Neuronal stem cell (in vitro differentiated cells): ENCODE results near the gene TAS2R20.

Experiments
- DNase-seq: peaks from one replicate; pipeline ENCODE4 v3.0.0-alpha.2; 2013; ENCODE audit warnings: low spot score
- H2AFZ ChIP-seq: one replicate; pipeline ENCODE4 v1.6.1; 2013; ENCODE audit warnings: mild to moderate bottlenecking, low read length, inconsistent platforms
- H2AK5ac ChIP-seq: 2 replicates; pipeline ENCODE4 v1.6.1; 2013; ENCODE audit warnings: low read depth, mild to moderate bottlenecking, inconsistent platforms, low read length, moderate library complexity, mixed read lengths
- H2BK120ac ChIP-seq: 2 replicates; pipeline ENCODE4 v1.6.1; 2013; ENCODE audit warnings: low read depth, mild to moderate bottlenecking, inconsistent platforms, low read length, moderate library complexity, mixed read lengths
- H2BK12ac ChIP-seq: one replicate; pipeline ENCODE4 v1.6.1; 2013; ENCODE audit warnings: low read length, inconsistent platforms
- H2BK15ac ChIP-seq: 2 replicates; pipeline ENCODE4 v1.6.1; 2013; ENCODE audit warnings: mild to moderate bottlenecking, low read length, inconsistent platforms, mixed read lengths
- H2BK5ac ChIP-seq: one replicate; pipeline ENCODE4 v1.6.1; 2013; ENCODE audit warnings: inconsistent platforms, mild to moderate bottlenecking, low read length, moderate library complexity
- H3K14ac ChIP-seq: one replicate; pipeline ENCODE4 v1.6.1; 2013; ENCODE audit warnings: low read length, inconsistent platforms
- H3K18ac ChIP-seq: 2 replicates; pipeline ENCODE4 v1.6.1; 2013; ENCODE audit warnings: low read length, inconsistent platforms
- H3K23ac ChIP-seq: 2 replicates; pipeline ENCODE4 v1.6.1; 2013; ENCODE audit warnings: low read depth, mild to moderate bottlenecking, mixed read lengths, low read length, inconsistent platforms; ENCODE audit not compliant: poor library complexity
- H3K27ac ChIP-seq: replicated peaks from 3 replicates; pipeline ENCODE4 v1.5.1; 2013; ENCODE audit warnings: low read length, inconsistent platforms
- H3K27me3 ChIP-seq, 3 experiments: 2 replicates each; pipeline ENCODE4 v1.6.1; 2013; ENCODE audit warnings: low read length in 3 of 3, mild to moderate bottlenecking in 2 of 3, inconsistent platforms in 1 of 3, low read depth in 1 of 3, mixed read lengths in 1 of 3, moderate library complexity in 1 of 3; ENCODE audit not compliant: control insufficient read depth in 3 of 3, insufficient read depth in 3 of 3
- H3K36me3 ChIP-seq, 2 donors: replicated peaks in 1 of 2; 2 replicates each; pipeline ENCODE4 v1.6.1; 2013; ENCODE audit warnings: low read length in 2 of 2; ENCODE audit not compliant: control insufficient read depth in 2 of 2, insufficient read depth in 2 of 2
- H3K4ac ChIP-seq: 2 replicates; pipeline ENCODE4 v1.6.1; 2013; ENCODE audit warnings: inconsistent platforms, mild to moderate bottlenecking, low read length, moderate library complexity
- H3K4me1 ChIP-seq, 2 donors: 1 replicate in 1 of 2; 2 replicates in 1 of 2; pipeline ENCODE4 v1.6.1; 2013; ENCODE audit warnings: low read length in 2 of 2, low read depth in 1 of 2; ENCODE audit not compliant: control insufficient read depth in 2 of 2, insufficient read depth in 1 of 2
- H3K4me2 ChIP-seq: one replicate; pipeline ENCODE4 v1.6.1; 2013; ENCODE audit warnings: mild to moderate bottlenecking, low read length, inconsistent platforms; ENCODE audit not compliant: insufficient read depth, poor library complexity, severe bottlenecking
- H3K4me3 ChIP-seq, 2 donors: 2 replicates each; pipeline ENCODE4 v1.5.1; 2013; ENCODE audit warnings: low read length in 2 of 2, mild to moderate bottlenecking in 2 of 2, inconsistent platforms in 1 of 2, moderate library complexity in 1 of 2
- H3K79me1 ChIP-seq: one replicate; pipeline ENCODE4 v1.6.1; 2013; ENCODE audit warnings: low read depth, mild to moderate bottlenecking, inconsistent platforms, low read length, moderate library complexity
- H3K9ac ChIP-seq: one replicate; pipeline ENCODE4 v1.6.1; 2013; ENCODE audit warnings: mild to moderate bottlenecking, low read depth, low read length, inconsistent platforms; ENCODE audit not compliant: poor library complexity
- H3K9me3 ChIP-seq, 2 donors: replicated peaks in 1 of 2; 2 replicates each; pipeline versions ENCODE3 to v1.6.1; 2013; ENCODE audit warnings: low read length in 2 of 2, mild to moderate bottlenecking in 2 of 2, inconsistent platforms in 1 of 2, low read depth in 1 of 2, mixed read lengths in 1 of 2, moderate library complexity in 1 of 2; ENCODE audit not compliant: control insufficient read depth in 2 of 2, insufficient read depth in 1 of 2
- H4K8ac ChIP-seq: one replicate; pipeline ENCODE4 v1.6.1; 2013; ENCODE audit warnings: low read depth, mild to moderate bottlenecking, inconsistent platforms, low read length, moderate library complexity
- H4K91ac ChIP-seq: one replicate; pipeline ENCODE4 v1.6.1; 2013; ENCODE audit warnings: low read length, low read depth, mild to moderate bottlenecking, inconsistent platforms; ENCODE audit not compliant: poor library complexity
- WGBS, 2 donors: extraction: QIAGEN DNeasy Blood & Tissue Kit; methylation state at CpG; one replicate each; pipeline ENCODE4 v1.1.7; 2013; ENCODE audit warnings: missing lambda C conversion rate in 2 of 2, mixed read lengths in 1 of 2; ENCODE audit not compliant: insufficient read length in 2 of 2, insufficient replicate concordance in 1 of 2; ENCODE audit errors: extremely low coverage in 2 of 2; 5-methylcytosine and 5-hydroxymethylcytosine counted together

The TAS2R20 gene

DNA sequence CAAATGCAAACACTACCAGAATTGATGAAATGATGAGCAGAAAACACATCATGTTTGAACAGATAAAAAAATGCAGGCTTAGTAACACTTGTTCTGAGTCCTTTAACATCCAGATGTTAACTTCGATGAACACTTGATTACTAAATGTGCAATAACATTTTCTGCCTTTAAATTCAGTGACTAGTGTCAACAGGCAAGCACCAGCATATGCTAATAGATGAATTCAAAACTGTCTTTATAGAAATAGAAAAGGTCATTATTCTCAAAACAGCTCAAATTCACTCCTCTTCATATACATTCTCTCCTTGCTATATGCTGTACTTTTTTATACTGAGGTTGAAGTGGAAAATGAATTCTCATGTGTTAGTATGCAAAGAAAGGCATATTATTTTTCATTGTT is 24.4 kb upstream of the TAS2R20 start, which contains the start of gene TAS2R19:
TSS of gene TAS2R19 (minus strand) at position 101 of the 400 bp plus-strand sequence. CDS start at position 52, 49 bp downstream.
- no CpG with 5 or more reads among the region's 1 CpG for WGBS, 2 donors
- H3K4ac ChIP-seq = no peak within 1 kb of the TSS
- no peak within 1 kb of the TSS for H2BK12ac ChIP-seq
- no peak within 1 kb of the TSS for H3K14ac ChIP-seq
- no peak within 1 kb of the TSS for H3K23ac ChIP-seq
- H3K18ac ChIP-seq = no peak within 1 kb of the TSS
- no peak within 1 kb of the TSS for H2AK5ac ChIP-seq
- no peaks in the 10 kb centered on the region for H3K79me1 ChIP-seq
- H3K36me3 ChIP-seq = peaks cover 0 to 27% of the 10 kb centered on the region in 2 donors
- H2AFZ ChIP-seq = no peak within 1 kb of the TSS
- no peak for DNase-seq
- no peak within 1 kb of the TSS for H3K4me2 ChIP-seq
- H4K8ac ChIP-seq = no peak within 1 kb of the TSS
- H2BK5ac ChIP-seq = no peak within 1 kb of the TSS
- H4K91ac ChIP-seq = no peak within 1 kb of the TSS
- H3K9ac ChIP-seq = no peak within 1 kb of the TSS
- H3K4me3 ChIP-seq = no peak within 1 kb of the TSS
- H3K27ac ChIP-seq = no peak within 1 kb of the TSS
- H2BK120ac ChIP-seq = no peak within 1 kb of the TSS
- H3K4me1 ChIP-seq = no peaks in the 10 kb centered on the region
- H2BK15ac ChIP-seq = no peak within 1 kb of the TSS
- peaks cover 0 to 16% of the 10 kb centered on the region in 2 donors for H3K9me3 ChIP-seq
- no peaks in the 10 kb centered on the region for H3K27me3 ChIP-seq

- Histone ChIP-seq H3K23ac (no peak overlapping the region), H4K8ac (no peak overlapping the region), H3K4me3 (no peak overlapping the region), H3K4me2 (no peak overlapping the region), H2BK5ac (no peak overlapping the region), H2BK120ac (no peak overlapping the region), H3K4me1 (no peaks in the 10 kb centered on the region), H3K27ac (no peak overlapping the region), H3K27me3 (no peaks in the 10 kb centered on the region), H3K4ac (no peak overlapping the region), H2BK15ac (no peak overlapping the region), H3K18ac (no peak overlapping the region), H3K9me3 (peaks cover 0 to 2% of the 10 kb centered on the region in 2 donors), H3K79me1 (peaks cover 2% of the 10 kb centered on the region), H2BK12ac (no peak overlapping the region), H3K36me3 (peaks cover 0 to 31% of the 10 kb centered on the region in 2 donors), H3K9ac (no peak overlapping the region), H4K91ac (no peak overlapping the region), H2AFZ (no peak overlapping the region), H2AK5ac (no peak overlapping the region), H3K14ac (no peak overlapping the region)
- no peak for DNase-seq
- no CpG with 5 or more reads among the region's 1 CpG for WGBS, 2 donors
Observed at GRCh38 chr12:11016937-11017336, 18.8 kb upstream of the TAS2R20 start.

- Histone ChIP-seq H3K9me3 (peaks cover 0 to 2% of the 10 kb centered on the region in 2 donors), H3K79me1 (peaks cover 2% of the 10 kb centered on the region), H3K4me3 (no peak overlapping the region), H2AK5ac (no peak overlapping the region), H3K4ac (no peak overlapping the region), H3K4me2 (no peak overlapping the region), H2BK120ac (no peak overlapping the region), H3K14ac (no peak overlapping the region), H2AFZ (no peak overlapping the region), H3K27me3 (no peaks in the 10 kb centered on the region), H3K4me1 (no peaks in the 10 kb centered on the region), H3K9ac (no peak overlapping the region), H2BK12ac (no peak overlapping the region), H3K18ac (no peak overlapping the region), H2BK15ac (no peak overlapping the region), H2BK5ac (no peak overlapping the region), H3K36me3 (peaks cover 0 to 31% of the 10 kb centered on the region in 2 donors), H3K27ac (no peak overlapping the region), H3K23ac (no peak overlapping the region), H4K8ac (no peak overlapping the region), H4K91ac (no peak overlapping the region)
- DNase-seq = no peak
- WGBS, 2 donors = no CpG with 5 or more reads among the region's 4 CpGs
Observed at GRCh38 chr12:11015775-11016430, 17.8 kb upstream of the TAS2R20 start.

GRCh38 chr12:11014234-11014633 is 16.1 kb upstream of the TAS2R20 start:
- H3K4ac ChIP-seq = no peak overlapping the region
- no peak overlapping the region for H2BK120ac ChIP-seq
- H4K8ac ChIP-seq = no peak overlapping the region
- no peak overlapping the region for H3K4me2 ChIP-seq
- no peak overlapping the region for H3K27ac ChIP-seq
- H3K36me3 ChIP-seq = peaks cover 0 to 31% of the 10 kb centered on the region in 2 donors
- H3K9me3 ChIP-seq = peaks cover 0 to 2% of the 10 kb centered on the region in 2 donors
- H3K4me3 ChIP-seq = no peak overlapping the region
- H3K4me1 ChIP-seq = no peaks in the 10 kb centered on the region
- peaks cover 2% of the 10 kb centered on the region for H3K79me1 ChIP-seq
- no peak overlapping the region for H3K18ac ChIP-seq
- DNase-seq = no peak
- H2AFZ ChIP-seq = no peak overlapping the region
- H3K14ac ChIP-seq = no peak overlapping the region
- H2BK12ac ChIP-seq = no peak overlapping the region
- H3K23ac ChIP-seq = no peak overlapping the region
- no peaks in the 10 kb centered on the region for H3K27me3 ChIP-seq
- H2BK5ac ChIP-seq = no peak overlapping the region
- H3K9ac ChIP-seq = no peak overlapping the region
- H2AK5ac ChIP-seq = no peak overlapping the region
- no peak overlapping the region for H2BK15ac ChIP-seq
- no peak overlapping the region for H4K91ac ChIP-seq
